Esophagus squamous epithelium (tissue), 5 donors: ENCODE data around the gene CCNDBP1. TPM values are rescaled to one million over a fixed set of nuclear protein-coding genes. Genes with fewer than 3 reads are reported as not detected.

Source experiments
- DNase-seq: peaks from one replicate; lab custom pipeline; 2025; lab: John Stamatoyannopoulos, UW
- H3K27ac ChIP-seq, 4 donors: fragments of 200-600 bp; sonication (generic); one replicate each; pipeline ENCODE4 v1.5.1; 2016 to 2019; ENCODE audit warnings: mild to moderate bottlenecking in 1 of 4
- H3K27me3 ChIP-seq, 4 donors: fragments of 200-600 bp; sonication (generic); 1 replicate in 3 of 4; 2 replicates in 1 of 4; pipeline versions ENCODE4 v1.5.1 to v1.6.0; 2017 to 2021; ENCODE audit warnings: antibody characterized with exemption in 1 of 4
- H3K36me3 ChIP-seq, 3 donors: fragments of 200-600 bp; sonication (generic); one replicate each; pipeline ENCODE4 v1.5.1; 2016 to 2019
- H3K4me1 ChIP-seq, 3 donors: fragments of 200-600 bp; sonication (generic); one replicate each; pipeline ENCODE4 v1.5.1; 2017 to 2019
- H3K4me3 ChIP-seq, 4 donors: fragments of 200-600 bp; sonication (generic); 1 replicate in 3 of 4; 2 replicates in 1 of 4; pipeline ENCODE4 v1.5.1; 2016 to 2019; ENCODE audit warnings: mild to moderate bottlenecking in 2 of 4, moderate library complexity in 1 of 4
- H3K9me3 ChIP-seq, 3 donors: fragments of 200-600 bp; sonication (generic); one replicate each; pipeline ENCODE4 v1.5.1; 2016 to 2019
- POLR2A ChIP-seq, 4 donors: fragments of 450-650 bp; IDR thresholded peaks; one replicate each; pipeline ENCODE4 v1.6.1; 2017; ENCODE audit warnings: antibody characterized with exemption in 4 of 4, mild to moderate bottlenecking in 4 of 4, moderate library complexity in 3 of 4
- WGBS, 2 donors: methylation state at CpG; one replicate each; pipeline ENCODE4 v1.1.5; 2018; 5-methylcytosine and 5-hydroxymethylcytosine counted together
- intact Hi-C: fragments of 100-400 bp; cut with DNase I; formaldehyde crosslinking; loops from one replicate; pipeline ENCODE4 v1.15.0; 2022
- total RNA-seq, 4 donors: library from RNA; depleted of rRNA; stranded (reverse); fragments of >200 nt; gene quantifications; one replicate each; pipeline ENCODE4 v1.1.0, GENCODE V29; 2016
- TF ChIP-seq, protein P1 (sequence below), 6 experiments: fragments of 450-650 bp in 4 of 6; fragments of 200-600 bp in 2 of 6; sonication (generic) in 2 of 6; IDR thresholded peaks; one replicate each; pipeline ENCODE4 v1.5.1; 2016 to 2019; ENCODE audit warnings: antibody characterized with exemption in 6 of 6, mild to moderate bottlenecking in 4 of 6, moderate library complexity in 4 of 6
- donor health status: DM: yes; HTN: yes; CAD: no.

Gene CCNDBP1
- total RNA-seq, 4 donors from 2014 or later, result 36.5 to 78.4 (median 71.5) TPM

DNA sequence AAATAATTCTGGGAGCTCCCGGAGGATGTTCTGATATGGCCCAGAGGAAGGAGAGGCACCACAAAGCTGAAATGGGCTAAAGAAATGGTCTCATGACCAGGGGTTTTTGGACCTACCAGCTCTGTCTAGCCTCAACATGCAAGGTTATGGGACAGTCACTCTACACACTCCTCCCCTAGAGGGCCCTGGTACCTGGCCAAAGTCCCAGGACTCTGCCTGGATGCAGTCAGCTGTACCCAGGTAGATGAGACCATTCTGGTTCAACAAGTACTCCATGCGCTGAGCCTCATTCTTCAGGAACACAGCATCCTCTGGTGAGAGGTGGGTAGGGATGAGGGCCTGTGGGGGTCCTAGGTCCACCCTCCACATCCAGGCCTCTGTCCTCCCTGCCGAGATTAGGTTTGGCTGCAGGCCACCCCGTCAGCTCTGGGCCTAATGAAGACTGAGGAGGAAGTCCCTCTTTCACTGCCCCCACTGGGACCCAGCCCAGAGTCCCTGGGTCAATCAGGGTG, 26.1 kb downstream of the CCNDBP1 start:
- intact Hi-C loops, result no loop called here
- no peak for DNase-seq
- TF ChIP-seq POLR2A (IDR thresholded peaks at IDR 0.05), result no peak
- TF ChIP-seq, protein P1, sequence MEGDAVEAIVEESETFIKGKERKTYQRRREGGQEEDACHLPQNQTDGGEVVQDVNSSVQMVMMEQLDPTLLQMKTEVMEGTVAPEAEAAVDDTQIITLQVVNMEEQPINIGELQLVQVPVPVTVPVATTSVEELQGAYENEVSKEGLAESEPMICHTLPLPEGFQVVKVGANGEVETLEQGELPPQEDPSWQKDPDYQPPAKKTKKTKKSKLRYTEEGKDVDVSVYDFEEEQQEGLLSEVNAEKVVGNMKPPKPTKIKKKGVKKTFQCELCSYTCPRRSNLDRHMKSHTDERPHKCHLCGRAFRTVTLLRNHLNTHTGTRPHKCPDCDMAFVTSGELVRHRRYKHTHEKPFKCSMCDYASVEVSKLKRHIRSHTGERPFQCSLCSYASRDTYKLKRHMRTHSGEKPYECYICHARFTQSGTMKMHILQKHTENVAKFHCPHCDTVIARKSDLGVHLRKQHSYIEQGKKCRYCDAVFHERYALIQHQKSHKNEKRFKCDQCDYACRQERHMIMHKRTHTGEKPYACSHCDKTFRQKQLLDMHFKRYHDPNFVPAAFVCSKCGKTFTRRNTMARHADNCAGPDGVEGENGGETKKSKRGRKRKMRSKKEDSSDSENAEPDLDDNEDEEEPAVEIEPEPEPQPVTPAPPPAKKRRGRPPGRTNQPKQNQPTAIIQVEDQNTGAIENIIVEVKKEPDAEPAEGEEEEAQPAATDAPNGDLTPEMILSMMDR (IDR thresholded peaks at IDR 0.05), result no peak

DNA sequence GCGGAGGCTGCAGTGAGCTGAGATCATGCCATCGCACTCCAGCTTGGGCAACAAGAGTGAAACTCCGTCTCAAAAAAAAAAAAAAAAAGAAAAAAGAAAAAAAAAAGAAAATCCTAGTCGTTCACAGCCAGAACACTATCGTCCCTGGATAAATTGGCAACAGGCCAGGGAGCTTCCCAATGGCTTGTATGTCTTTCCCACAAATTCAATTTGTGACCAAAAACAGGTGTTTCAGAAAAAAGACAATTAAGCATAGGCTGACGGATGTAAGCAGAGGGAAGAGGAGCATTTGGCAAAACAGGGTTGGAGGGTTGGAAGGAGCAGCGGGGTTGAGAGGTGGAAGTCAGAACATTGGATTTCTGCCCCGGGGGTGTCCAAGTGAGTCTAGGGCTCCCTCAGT, 27.1 kb downstream of the CCNDBP1 start:
- H3K27ac ChIP-seq, result no peak overlapping the region
- no peaks in the 10 kb centered on the region for H3K9me3 ChIP-seq
- no peaks in the 10 kb centered on the region for H3K36me3 ChIP-seq
- H3K27me3 ChIP-seq, result peaks cover 0 to 45% (median 0%) of the 10 kb centered on the region in 4 donors
- TF ChIP-seq POLR2A (IDR thresholded peaks at IDR 0.05), result no peak
- TF ChIP-seq, protein P1 (IDR thresholded peaks at IDR 0.05), result no peak
- 77 to 79% methylated on average over 5 to 8 of the region's 8 CpGs for WGBS, 2 donors
- no peak overlapping the region for H3K4me3 ChIP-seq
- DNase-seq, result no peak
- intact Hi-C loops, result no loop called here
- H3K4me1 ChIP-seq, result no peaks in the 10 kb centered on the region

More for the DNA sequence above, 26.1 kb downstream of the CCNDBP1 start:
- Histone ChIP-seq H3K27ac (no peak overlapping the region), H3K36me3 (no peaks in the 10 kb centered on the region), H3K4me1 (no peaks in the 10 kb centered on the region), H3K4me3 (no peak overlapping the region), H3K27me3 (peaks cover 0 to 45% (median 0%) of the 10 kb centered on the region in 4 donors), H3K9me3 (no peaks in the 10 kb centered on the region)
- 77 to 100% methylated on average over 1 to 2 of the region's 4 CpGs for WGBS, 2 donors

DNA sequence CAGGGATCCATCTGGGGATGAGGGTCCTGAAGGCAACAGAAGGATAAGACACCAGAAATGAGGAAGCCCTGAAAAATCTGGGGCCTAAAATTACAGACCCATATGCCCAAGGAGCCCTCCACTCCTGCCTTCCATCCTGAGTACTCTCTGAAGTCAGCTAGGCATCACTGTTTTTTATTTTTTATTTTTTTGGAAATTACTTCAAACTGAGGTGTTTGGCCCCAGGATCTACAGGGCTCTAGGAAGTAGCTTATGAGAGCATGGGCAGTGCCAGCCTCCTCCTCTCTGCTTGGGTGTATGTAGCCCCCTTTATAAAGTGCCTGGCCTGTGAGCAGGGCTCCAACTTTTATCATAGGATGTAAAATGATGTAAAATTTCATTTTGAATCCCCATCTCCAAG, 27.7 kb downstream of the CCNDBP1 start:
- no peak for TF ChIP-seq POLR2A (IDR thresholded peaks at IDR 0.05)
- TF ChIP-seq, protein P1 (IDR thresholded peaks at IDR 0.05), result no peak
- no peaks in the 10 kb centered on the region for H3K9me3 ChIP-seq
- peaks cover 0 to 40% (median 0%) of the 10 kb centered on the region in 4 donors for H3K27me3 ChIP-seq
- no peak overlapping the region for H3K27ac ChIP-seq
- intact Hi-C loops, result no loop called here
- no peak overlapping the region for H3K4me3 ChIP-seq
- H3K36me3 ChIP-seq, result no peaks in the 10 kb centered on the region
- no peaks in the 10 kb centered on the region for H3K4me1 ChIP-seq
- no peak for DNase-seq

DNA sequence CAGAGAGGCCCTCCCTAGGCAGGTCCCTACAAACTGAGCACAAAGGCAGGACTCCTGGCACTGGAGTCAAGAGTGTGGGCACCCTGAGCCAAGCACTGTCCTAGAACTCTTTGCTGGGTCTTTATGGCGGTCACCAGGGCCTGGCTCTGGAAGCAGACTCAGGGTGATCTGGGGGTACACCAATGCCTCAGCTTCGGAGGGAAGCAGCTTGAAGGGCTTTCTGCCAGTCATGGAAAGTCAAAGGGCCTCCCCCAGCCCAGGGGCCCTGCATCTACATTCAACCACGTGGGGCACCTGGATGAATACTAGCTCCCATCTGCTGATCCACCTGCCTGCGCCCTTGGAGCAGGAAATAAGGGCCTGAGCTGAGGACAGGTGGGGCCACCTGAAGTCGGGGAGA, 28.3 kb downstream of the CCNDBP1 start:
- Histone ChIP-seq H3K4me3 (no peak overlapping the region), H3K27ac (no peak overlapping the region), H3K4me1 (no peaks in the 10 kb centered on the region), H3K36me3 (no peaks in the 10 kb centered on the region), H3K27me3 (peaks cover 0 to 35% (median 0%) of the 10 kb centered on the region in 4 donors), H3K9me3 (no peaks in the 10 kb centered on the region)
- WGBS, 2 donors, result 80% methylated on average over 1 to 3 of the region's 5 CpGs
- no peak for TF ChIP-seq POLR2A (IDR thresholded peaks at IDR 0.05)
- TF ChIP-seq, protein P1 (IDR thresholded peaks at IDR 0.05), result no peak
- intact Hi-C loops, result no loop called here
- DNase-seq, result no peak

DNA sequence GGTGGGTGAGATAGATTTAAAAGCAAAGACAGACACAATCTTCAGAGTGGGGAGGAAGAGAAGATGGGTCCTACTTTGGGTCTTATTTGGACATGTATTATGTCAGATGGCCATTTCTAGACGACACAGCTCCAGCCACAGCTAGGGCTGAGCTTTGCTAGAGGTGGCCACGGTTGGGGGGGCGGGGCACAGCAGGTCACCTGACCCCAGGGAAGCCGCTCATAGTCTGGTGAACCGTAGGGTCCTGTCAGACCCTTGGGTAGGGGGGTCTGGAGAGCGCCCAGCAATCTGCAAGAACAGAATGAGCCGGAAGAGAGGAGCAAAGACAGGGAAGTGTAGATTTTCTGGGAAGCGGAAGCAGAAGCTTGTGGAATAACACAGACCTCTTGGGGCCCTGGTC, 29.0 kb downstream of the CCNDBP1 start:
- Histone ChIP-seq H3K36me3 (no peaks in the 10 kb centered on the region), H3K4me1 (peaks cover 0 to 6% (median 5%) of the 10 kb centered on the region in 3 donors), H3K27ac (no peak overlapping the region), H3K9me3 (no peaks in the 10 kb centered on the region), H3K27me3 (peaks cover 0 to 28% (median 0%) of the 10 kb centered on the region in 4 donors), H3K4me3 (no peak overlapping the region)
- intact Hi-C loops, result no loop called here
- no peak for TF ChIP-seq POLR2A (IDR thresholded peaks at IDR 0.05)
- TF ChIP-seq, protein P1 (IDR thresholded peaks at IDR 0.05), result no peak
- 70 to 76% methylated on average over 7 to 8 of the region's 8 CpGs for WGBS, 2 donors
- no peak for DNase-seq
